A673 (cell line): ENCODE data around the gene USP5. TPM values are rescaled to one million over a fixed set of nuclear protein-coding genes. Genes with fewer than 3 reads are reported as not detected.

Experiments used
- BruUV-seq: library from RNA; stranded (reverse); fragments of 400-500 nt; replicated peaks from 2 replicates; lab custom pipeline; 2021; lab: Mats Ljungman, UMichigan
- CTCF ChIA-PET: fragments of 300-600 bp; sonication (Branson Sonifier 250); formaldehyde crosslinking; loops from one replicate; lab custom pipeline; 2022; ENCODE audit warnings: antibody characterized with exemption; lab: Charles Lee
- POLR2A ChIA-PET: fragments of 300-600 bp; sonication (Branson Sonifier 250); formaldehyde crosslinking; loops from one replicate; lab custom pipeline; 2022; ENCODE audit warnings: antibody characterized with exemption; ENCODE audit not compliant: low non-redundant PET; lab: Charles Lee
- DNase-seq: peaks from one replicate; pipeline ENCODE4 v3.0.0-alpha.2; 2015; ENCODE audit warnings: low spot score
- H3K27ac ChIP-seq: fragments of 200-600 bp; sonication (generic); 2 replicates; pipeline ENCODE4 v1.5.1; 2016; ENCODE audit warnings: mixed run types, low read depth, mild to moderate bottlenecking, mixed read lengths, antibody characterized with exemption, low read length; ENCODE audit not compliant: poor library complexity, severe bottlenecking
- H3K27me3 ChIP-seq: fragments of 200-600 bp; sonication (generic); replicated peaks from 2 replicates; pipeline ENCODE4 v1.6.1; 2017; ENCODE audit warnings: mixed run types, low read depth, mild to moderate bottlenecking, mixed read lengths, antibody characterized with exemption, low read length; ENCODE audit not compliant: insufficient read depth, poor library complexity
- H3K36me3 ChIP-seq: fragments of 200-600 bp; sonication (generic); 2 replicates; pipeline ENCODE4 v1.6.1; 2016; ENCODE audit warnings: mixed run types, mild to moderate bottlenecking, mixed read lengths, antibody characterized with exemption, low read length; ENCODE audit not compliant: insufficient read depth, poor library complexity, severe bottlenecking
- H3K4me1 ChIP-seq: fragments of 200-600 bp; sonication (generic); 2 replicates; pipeline ENCODE4 v1.6.1; 2017; ENCODE audit warnings: mixed run types, mild to moderate bottlenecking, mixed read lengths, antibody characterized with exemption, low read length; ENCODE audit not compliant: insufficient read depth, poor library complexity, severe bottlenecking
- H3K4me3 ChIP-seq: fragments of 200-600 bp; sonication (generic); 2 replicates; pipeline ENCODE4 v1.5.1; 2016; ENCODE audit warnings: low read depth, mixed run types, mild to moderate bottlenecking, mixed read lengths, low read length; ENCODE audit not compliant: poor library complexity, severe bottlenecking
- H3K9me3 ChIP-seq: fragments of 200-600 bp; sonication (generic); 2 replicates; pipeline ENCODE4 v1.6.1; 2016; ENCODE audit warnings: mixed run types, low read depth, mild to moderate bottlenecking, mixed read lengths, antibody characterized with exemption, low read length; ENCODE audit not compliant: poor library complexity, severe bottlenecking
- EZH2 ChIP-seq: fragments of 200-600 bp; sonication (generic); IDR thresholded peaks from 2 replicates; pipeline ENCODE4 v1.6.1; 2017; ENCODE audit warnings: borderline replicate concordance, low read depth, mild to moderate bottlenecking, mixed read lengths, antibody characterized with exemption, low read length; ENCODE audit not compliant: poor library complexity, severe bottlenecking
- intact Hi-C: fragments of 100-400 bp; cut with micrococcal nuclease; formaldehyde crosslinking; loops from one replicate; pipeline ENCODE4 v1.10.0; 2022; ENCODE audit not compliant: unreplicated experiment
- total RNA-seq: library from RNA; stranded (reverse); gene quantifications from 2 replicates; pipeline ENCODE4 v1.2.3, GENCODE V29; 2021
- TF ChIP-seq, protein P1 (sequence below): fragments of 300-800, 200-600 bp; sonication (generic); conservative IDR thresholded peaks from 2 replicates; pipeline ENCODE4 v1.5.1; 2017; ENCODE audit warnings: low read depth, mild to moderate bottlenecking, antibody characterized with exemption, low read length, moderate library complexity, mixed read lengths

USP5 gene
- total RNA-seq, 1 experiment from 2014 or later, result 209 TPM

DNA sequence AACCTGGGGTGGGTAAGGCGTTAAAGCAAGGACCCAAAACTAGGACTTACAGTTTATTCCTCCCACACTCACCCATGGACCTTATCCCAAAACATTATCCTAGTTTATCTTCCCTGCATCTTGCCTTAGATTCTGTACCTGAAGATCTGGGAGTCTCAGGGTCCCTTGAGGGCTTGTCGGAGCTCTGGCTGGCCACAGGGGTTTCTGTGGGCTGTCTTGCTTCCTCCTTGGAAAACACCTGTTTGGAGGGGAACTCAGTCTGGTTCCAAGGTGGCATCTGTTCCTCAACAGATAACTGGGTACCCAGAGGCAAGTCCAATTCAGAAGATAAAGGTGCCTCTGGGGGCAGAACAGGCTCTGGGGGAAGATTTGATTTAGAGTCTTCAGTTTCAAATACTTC is 2.5 kb upstream of the USP5 start:
- H3K36me3 ChIP-seq, result peaks cover 54% of the 10 kb centered on the region
- no TSS peak for BruUV-seq
- H3K4me3 ChIP-seq, result peak overlapping the region; percentile 67
- no peak for DNase-seq
- intact Hi-C loops, result no loop called here
- no peaks in the 10 kb centered on the region for H3K27me3 ChIP-seq
- peaks cover 24% of the 10 kb centered on the region for H3K4me1 ChIP-seq
- ChIA-PET CTCF (no interaction called here), POLR2A (no interaction called here)
- H3K27ac ChIP-seq, result peak overlapping the region; percentile 10
- H3K9me3 ChIP-seq, result no peaks in the 10 kb centered on the region
- TF ChIP-seq, protein P1, sequence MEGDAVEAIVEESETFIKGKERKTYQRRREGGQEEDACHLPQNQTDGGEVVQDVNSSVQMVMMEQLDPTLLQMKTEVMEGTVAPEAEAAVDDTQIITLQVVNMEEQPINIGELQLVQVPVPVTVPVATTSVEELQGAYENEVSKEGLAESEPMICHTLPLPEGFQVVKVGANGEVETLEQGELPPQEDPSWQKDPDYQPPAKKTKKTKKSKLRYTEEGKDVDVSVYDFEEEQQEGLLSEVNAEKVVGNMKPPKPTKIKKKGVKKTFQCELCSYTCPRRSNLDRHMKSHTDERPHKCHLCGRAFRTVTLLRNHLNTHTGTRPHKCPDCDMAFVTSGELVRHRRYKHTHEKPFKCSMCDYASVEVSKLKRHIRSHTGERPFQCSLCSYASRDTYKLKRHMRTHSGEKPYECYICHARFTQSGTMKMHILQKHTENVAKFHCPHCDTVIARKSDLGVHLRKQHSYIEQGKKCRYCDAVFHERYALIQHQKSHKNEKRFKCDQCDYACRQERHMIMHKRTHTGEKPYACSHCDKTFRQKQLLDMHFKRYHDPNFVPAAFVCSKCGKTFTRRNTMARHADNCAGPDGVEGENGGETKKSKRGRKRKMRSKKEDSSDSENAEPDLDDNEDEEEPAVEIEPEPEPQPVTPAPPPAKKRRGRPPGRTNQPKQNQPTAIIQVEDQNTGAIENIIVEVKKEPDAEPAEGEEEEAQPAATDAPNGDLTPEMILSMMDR, result no peak
- no peak for TF ChIP-seq EZH2

GRCh38 chr12:6849976-6850560 is 1.9 kb upstream of the USP5 start:
- peak overlapping the region; percentile 81 for H3K27ac ChIP-seq
- CTCF ChIA-PET, result no interaction called here
- peaks cover 24% of the 10 kb centered on the region for H3K4me1 ChIP-seq
- no peak for DNase-seq
- peaks cover 48% of the 10 kb centered on the region for H3K36me3 ChIP-seq
- BruUV-seq, result no TSS peak
- no peaks in the 10 kb centered on the region for H3K9me3 ChIP-seq
- TF ChIP-seq EZH2, result no peak
- TF ChIP-seq, protein P1, result no peak
- POLR2A ChIA-PET, result no interaction called here
- no peaks in the 10 kb centered on the region for H3K27me3 ChIP-seq
- H3K4me3 ChIP-seq, result peak overlapping the region; percentile 67
- intact Hi-C loops, result no loop called here

GRCh38 chr12:6850796-6851152 is 1.2 kb upstream of the USP5 start:
- H3K4me1 ChIP-seq, result peaks cover 24% of the 10 kb centered on the region
- TSS peak; percentile 63 for BruUV-seq
- CTCF ChIA-PET, result interaction anchor here (1.1 kb wide), 1 partner anchor 84 kb away, joined by 4 read pairs; the partner anchor contains the start of gene PTMS
- H3K27me3 ChIP-seq, result no peaks in the 10 kb centered on the region
- peaks cover 47% of the 10 kb centered on the region for H3K36me3 ChIP-seq
- DNase-seq, result no peak
- POLR2A ChIA-PET, result interaction anchor here (0.5 to 0.6 kb wide), 2 partner anchors 264 to 1086 kb away, joined by 3 to 7 read pairs; no protein-coding TSS in a partner anchor
- H3K27ac ChIP-seq, result peak overlapping the region; percentile 81
- intact Hi-C loops, result no loop called here
- TF ChIP-seq, protein P1, result no peak
- no peak for TF ChIP-seq EZH2
- H3K4me3 ChIP-seq, result peak overlapping the region; percentile 67
- no peaks in the 10 kb centered on the region for H3K9me3 ChIP-seq
